RWPE1 (cell line): Measurements from ENCODE around the gene ASIC3.
A peak's percentile ranks its signal among the peaks of the same experiment; 100 is the strongest.
"Not testable (repeated sequence)": the region's sequence is repeated elsewhere in the genome, so short reads cannot be mapped to it uniquely, and the experiment has no call there.

Experiments used
- CTCF ChIA-PET: fragments of 350-600 bp; sonication (Branson Sonifier 250); formaldehyde crosslinking; extraction: SDS; loops from one replicate; lab custom pipeline; 2021; lab: Yijun Ruan, JAX
- POLR2A ChIA-PET: fragments of 400-600 bp; formaldehyde crosslinking; extraction: SDS; loops from one replicate; lab custom pipeline; 2020; ENCODE audit warnings: antibody characterized with exemption; ENCODE audit not compliant: low non-redundant PET; lab: Yijun Ruan, JAX
- DNase-seq: peaks from one replicate; pipeline ENCODE4 v3.0.0; 2012; ENCODE audit warnings: low spot score
- H3K27ac ChIP-seq: fragments of 450-650 bp; 2 replicates; pipeline ENCODE4 v1.5.1; 2017
- CTCF ChIP-seq: fragments of 450-650 bp; conservative IDR thresholded peaks from 2 replicates; pipeline ENCODE4 v1.5.1; 2017; ENCODE audit warnings: low read depth, mild to moderate bottlenecking

Gene ASIC3

GRCh38 chr7:151010037-151010306 lies 38.4 kb upstream of the ASIC3 start:
- H3K27ac ChIP-seq = no peak overlapping the region
- CTCF ChIA-PET = interaction anchor here (0.6 to 1.3 kb wide), 2 partner anchors 9 to 18 kb away, joined by 3 to 5 read pairs; partner anchors contain the start of gene ABCB8
- DNase-seq = no peak
- POLR2A ChIA-PET = no interaction called here
- TF ChIP-seq CTCF = no peak

GRCh38 chr7:151010307-151011096 lies 37.8 kb upstream of the ASIC3 start:
- no peak for DNase-seq
- TF ChIP-seq CTCF = no peak
- ChIA-PET CTCF (interaction anchor here (0.6 to 1.3 kb wide), 2 partner anchors 8 to 18 kb away, joined by 3 to 5 read pairs; partner anchors contain the start of gene ABCB8), POLR2A (no interaction called here)
- no peak overlapping the region for H3K27ac ChIP-seq

- no peak for TF ChIP-seq CTCF
- CTCF ChIA-PET = no interaction called here
- no peak overlapping the region for H3K27ac ChIP-seq
Measured at GRCh38 chr7:151011097-151011409, 37.3 kb upstream of the ASIC3 start.

GRCh38 chr7:151011616-151012015 lies 36.7 kb upstream of the ASIC3 start:
- H3K27ac ChIP-seq, POLR2A ChIA-PET, CTCF ChIA-PET, DNase-seq: not testable (repeated sequence)

More at GRCh38 chr7:151011097-151011409, 37.3 kb upstream of the ASIC3 start:
- POLR2A ChIA-PET = no interaction called here
- DNase-seq = no peak

- DNase-seq = no peak
- POLR2A ChIA-PET = no interaction called here
- H3K27ac ChIP-seq = peak overlapping the region; percentile 7; the same call in 1 of the 2 replicates
Measured at GRCh38 chr7:151012031-151012692, 36.2 kb upstream of the ASIC3 start.

GRCh38 chr7:151012911-151013347 lies 35.4 kb upstream of the ASIC3 start:
- no peak overlapping the region for H3K27ac ChIP-seq
- peak; percentile 31 for DNase-seq
- POLR2A ChIA-PET = no interaction called here

More at GRCh38 chr7:151012031-151012692, 36.2 kb upstream of the ASIC3 start:
- CTCF ChIA-PET = interaction anchor here (0.9 to 1.1 kb wide), 2 partner anchors 10 to 99 kb away, joined by 3 read pairs; no protein-coding TSS in a partner anchor
- no peak for TF ChIP-seq CTCF

More at GRCh38 chr7:151012911-151013347, 35.4 kb upstream of the ASIC3 start:
- TF ChIP-seq CTCF = peak; percentile 77
- CTCF ChIA-PET = interaction anchor here (0.9 to 1.1 kb wide), 2 partner anchors 9 to 98 kb away, joined by 3 read pairs; no protein-coding TSS in a partner anchor
